ENCODE results near the gene RYR2. TPM values are rescaled to one million over a fixed set of nuclear protein-coding genes. Genes with fewer than 3 reads are reported as not detected.

Gene RYR2
- polyA plus RNA-seq, 2 of the 4 experiments (the other 2 are of a cell fraction): 0.06 TPM; not detected in 1

DNA sequence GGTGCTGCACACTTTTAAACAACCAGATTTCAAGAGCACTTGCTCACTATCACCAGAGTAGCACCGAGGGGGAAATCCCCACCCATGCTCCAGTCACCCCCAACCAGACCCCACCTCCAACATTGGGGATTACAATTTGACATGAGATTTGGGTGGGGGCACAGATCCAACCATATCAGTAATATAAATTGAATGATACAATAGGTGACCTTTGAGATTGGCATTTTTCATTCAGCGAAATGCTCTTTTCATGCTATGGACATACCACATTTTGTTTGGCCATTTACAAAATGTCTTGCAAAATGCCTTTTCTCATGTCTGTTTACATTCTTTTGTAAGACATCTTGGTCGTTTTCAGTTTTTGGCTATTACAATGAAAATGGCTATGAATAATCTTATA, 23.9 kb downstream of the RYR2 start:
- ChIA-PET CTCF (interaction anchor here (1.3 kb wide), 1 partner anchor 307 kb away, joined by 3 read pairs; no protein-coding TSS in a partner anchor), POLR2A (no interaction called here)
- Histone ChIP-seq H3K4me3 (no peak overlapping the region), H3K9me3 (no peaks in the 10 kb centered on the region), H3K27ac (no peak overlapping the region), H3K4me1 (no peaks in the 10 kb centered on the region), H3K4me2 (no peak overlapping the region)
- TF ChIP-seq GATA3 (IDR thresholded peaks at IDR 0.05; ENCODE audit: borderline replicate concordance) (no peak), ZC3H11A (IDR thresholded peaks at IDR 0.05) (no peak), MYC (IDR thresholded peaks at IDR 0.05; ENCODE audit: borderline replicate concordance, low read length) (no peak), ZNF302 (CRISPR knock-in tag; IDR thresholded peaks at IDR 0.05) (no peak), POLR2AphosphoS2 (conservative IDR thresholded peaks at IDR 0.05; ENCODE audit: low read length) (no peak), EP300 (IDR thresholded peaks at IDR 0.05) (no peak)
- TF ChIP-seq, protein P1, sequence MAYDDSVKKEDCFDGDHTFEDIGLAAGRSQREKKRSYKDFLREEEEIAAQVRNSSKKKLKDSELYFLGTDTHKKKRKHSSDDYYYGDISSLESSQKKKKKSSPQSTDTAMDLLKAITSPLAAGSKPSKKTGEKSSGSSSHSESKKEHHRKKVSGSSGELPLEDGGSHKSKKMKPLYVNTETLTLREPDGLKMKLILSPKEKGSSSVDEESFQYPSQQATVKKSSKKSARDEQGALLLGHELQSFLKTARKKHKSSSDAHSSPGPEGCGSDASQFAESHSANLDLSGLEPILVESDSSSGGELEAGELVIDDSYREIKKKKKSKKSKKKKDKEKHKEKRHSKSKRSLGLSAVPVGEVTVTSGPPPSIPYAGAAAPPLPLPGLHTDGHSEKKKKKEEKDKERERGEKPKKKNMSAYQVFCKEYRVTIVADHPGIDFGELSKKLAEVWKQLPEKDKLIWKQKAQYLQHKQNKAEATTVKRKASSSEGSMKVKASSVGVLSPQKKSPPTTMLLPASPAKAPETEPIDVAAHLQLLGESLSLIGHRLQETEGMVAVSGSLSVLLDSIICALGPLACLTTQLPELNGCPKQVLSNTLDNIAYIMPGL (CRISPR knock-in tag; IDR thresholded peaks at IDR 0.05; ENCODE audit: borderline replicate concordance): no peak
- 20% methylated on average over 3 of the region's 3 CpGs for WGBS (ENCODE audit: missing lambda C conversion rate)
- DNase-seq (ENCODE audit: low read depth in 1 of 2, low spot score in 1 of 2) (no peak), ATAC-seq (no peak), FAIRE-seq (no peak)

DNA sequence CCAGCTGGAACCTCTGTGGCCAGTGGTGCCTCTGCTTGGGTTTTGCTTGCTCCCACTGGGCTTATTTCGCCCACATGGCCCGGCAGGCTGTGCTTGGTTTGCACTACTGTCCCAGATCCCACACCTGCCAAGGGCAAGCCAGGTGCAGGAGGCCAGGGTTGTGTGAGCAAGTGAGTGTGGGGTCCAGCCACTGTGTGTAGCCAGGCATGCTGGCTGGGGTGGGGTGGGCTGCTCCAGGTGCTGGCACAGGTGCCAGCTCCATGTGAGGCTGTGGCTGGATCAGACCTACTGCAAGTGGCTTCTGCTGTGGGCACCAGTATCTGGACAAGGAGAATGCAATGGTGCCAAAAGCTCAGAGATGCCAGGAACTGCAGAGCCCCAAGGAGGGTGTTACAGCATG, 28.5 kb downstream of the RYR2 start:
- no peak overlapping the region for H3K4me3 ChIP-seq
- ChIA-PET CTCF (no interaction called here), POLR2A (no interaction called here)
- H3K4me2 ChIP-seq: no peak overlapping the region
- 0% methylated on average over 2 of the region's 2 CpGs for WGBS (ENCODE audit: missing lambda C conversion rate)
- no peaks in the 10 kb centered on the region for H3K4me1 ChIP-seq
- H3K9me3 ChIP-seq: no peaks in the 10 kb centered on the region
- H3K27ac ChIP-seq: no peak overlapping the region
- DNase-seq (ENCODE audit: low read depth in 1 of 2, low spot score in 1 of 2) (no peak), FAIRE-seq (no peak), ATAC-seq (no peak)
- TF ChIP-seq, protein P2, sequence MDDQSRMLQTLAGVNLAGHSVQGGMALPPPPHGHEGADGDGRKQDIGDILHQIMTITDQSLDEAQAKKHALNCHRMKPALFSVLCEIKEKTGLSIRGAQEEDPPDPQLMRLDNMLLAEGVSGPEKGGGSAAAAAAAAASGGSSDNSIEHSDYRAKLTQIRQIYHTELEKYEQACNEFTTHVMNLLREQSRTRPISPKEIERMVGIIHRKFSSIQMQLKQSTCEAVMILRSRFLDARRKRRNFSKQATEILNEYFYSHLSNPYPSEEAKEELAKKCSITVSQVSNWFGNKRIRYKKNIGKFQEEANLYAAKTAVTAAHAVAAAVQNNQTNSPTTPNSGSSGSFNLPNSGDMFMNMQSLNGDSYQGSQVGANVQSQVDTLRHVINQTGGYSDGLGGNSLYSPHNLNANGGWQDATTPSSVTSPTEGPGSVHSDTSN (IDR thresholded peaks at IDR 0.05): no peak
- no peak for TF ChIP-seq MYC (IDR thresholded peaks at IDR 0.05; ENCODE audit: borderline replicate concordance, low read length)
- no peak for TF ChIP-seq MAFK (IDR thresholded peaks at IDR 0.05; ENCODE audit: partially characterized antibody)
- no peak for TF ChIP-seq MAZ (IDR thresholded peaks at IDR 0.05; ENCODE audit: borderline replicate concordance, low read depth, low read length)
- TF ChIP-seq FOSL2 (IDR thresholded peaks at IDR 0.05): no peak
- no peak for TF ChIP-seq FOSL2 (CRISPR knock-in tag; IDR thresholded peaks at IDR 0.05)
- no peak for TF ChIP-seq SREBF2 (IDR thresholded peaks at IDR 0.05)
- TF ChIP-seq KDM5A (IDR thresholded peaks at IDR 0.05): no peak

DNA sequence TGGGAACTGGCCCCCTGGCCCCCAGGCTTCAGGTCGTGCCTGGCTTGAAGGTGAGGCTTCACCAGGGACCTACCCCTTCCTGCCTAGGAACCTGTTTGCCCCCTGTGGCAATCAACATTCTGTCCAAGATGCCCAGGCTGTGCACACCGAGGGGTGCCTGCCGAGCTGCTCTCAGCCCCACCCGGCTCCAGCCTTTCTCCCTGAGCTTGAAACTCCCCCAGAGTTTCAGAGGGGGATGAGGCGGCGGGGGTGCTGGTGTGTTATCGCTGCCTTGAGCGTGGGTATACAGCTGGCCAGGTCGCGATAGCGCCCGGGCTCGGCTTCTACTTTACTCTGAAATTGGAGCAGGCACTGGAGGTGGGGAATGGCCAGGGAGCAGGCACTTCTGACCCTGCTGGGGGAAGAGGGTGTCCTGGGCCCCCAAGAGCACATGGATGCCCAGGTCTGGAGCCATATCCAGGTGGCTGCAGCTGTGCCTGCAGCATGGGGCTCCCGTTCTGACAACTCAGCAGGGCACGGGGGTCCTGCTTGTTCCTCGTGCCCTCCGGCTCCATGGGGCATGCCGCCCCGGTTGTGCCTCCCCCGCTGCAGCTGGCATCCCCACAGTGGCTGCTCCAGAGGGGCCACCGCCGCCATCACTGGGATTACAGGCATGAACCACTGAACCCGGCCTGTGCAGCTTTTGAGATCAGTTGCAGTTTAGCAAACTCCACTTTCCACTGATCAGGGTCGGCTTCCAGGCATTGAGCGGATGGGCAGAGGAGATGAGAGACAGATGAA, 29.8 kb downstream of the RYR2 start:
- TF ChIP-seq CBX2 (IDR thresholded peaks at IDR 0.05; ENCODE audit: borderline replicate concordance, low read depth) (no peak), NFE2L2 (conservative IDR thresholded peaks at IDR 0.05; ENCODE audit: low read length) (no peak), GATA3 (IDR thresholded peaks at IDR 0.05; ENCODE audit: borderline replicate concordance) (no peak), ZSCAN20 (CRISPR knock-in tag; IDR thresholded peaks at IDR 0.05) (no peak)
- TF ChIP-seq, protein P3, sequence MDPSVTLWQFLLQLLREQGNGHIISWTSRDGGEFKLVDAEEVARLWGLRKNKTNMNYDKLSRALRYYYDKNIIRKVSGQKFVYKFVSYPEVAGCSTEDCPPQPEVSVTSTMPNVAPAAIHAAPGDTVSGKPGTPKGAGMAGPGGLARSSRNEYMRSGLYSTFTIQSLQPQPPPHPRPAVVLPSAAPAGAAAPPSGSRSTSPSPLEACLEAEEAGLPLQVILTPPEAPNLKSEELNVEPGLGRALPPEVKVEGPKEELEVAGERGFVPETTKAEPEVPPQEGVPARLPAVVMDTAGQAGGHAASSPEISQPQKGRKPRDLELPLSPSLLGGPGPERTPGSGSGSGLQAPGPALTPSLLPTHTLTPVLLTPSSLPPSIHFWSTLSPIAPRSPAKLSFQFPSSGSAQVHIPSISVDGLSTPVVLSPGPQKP (IDR thresholded peaks at IDR 0.05; ENCODE audit: low read depth, low read length): no peak
- TF ChIP-seq, protein P4, sequence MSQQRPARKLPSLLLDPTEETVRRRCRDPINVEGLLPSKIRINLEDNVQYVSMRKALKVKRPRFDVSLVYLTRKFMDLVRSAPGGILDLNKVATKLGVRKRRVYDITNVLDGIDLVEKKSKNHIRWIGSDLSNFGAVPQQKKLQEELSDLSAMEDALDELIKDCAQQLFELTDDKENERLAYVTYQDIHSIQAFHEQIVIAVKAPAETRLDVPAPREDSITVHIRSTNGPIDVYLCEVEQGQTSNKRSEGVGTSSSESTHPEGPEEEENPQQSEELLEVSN (IDR thresholded peaks at IDR 0.05; ENCODE audit: borderline replicate concordance, low read depth): no peak
- TF ChIP-seq, protein P2 (IDR thresholded peaks at IDR 0.05): no peak
- TF ChIP-seq, protein P5, sequence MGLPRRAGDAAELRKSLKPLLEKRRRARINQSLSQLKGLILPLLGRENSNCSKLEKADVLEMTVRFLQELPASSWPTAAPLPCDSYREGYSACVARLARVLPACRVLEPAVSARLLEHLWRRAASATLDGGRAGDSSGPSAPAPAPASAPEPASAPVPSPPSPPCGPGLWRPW (IDR thresholded peaks at IDR 0.05): no peak
- TF ChIP-seq, protein P6, sequence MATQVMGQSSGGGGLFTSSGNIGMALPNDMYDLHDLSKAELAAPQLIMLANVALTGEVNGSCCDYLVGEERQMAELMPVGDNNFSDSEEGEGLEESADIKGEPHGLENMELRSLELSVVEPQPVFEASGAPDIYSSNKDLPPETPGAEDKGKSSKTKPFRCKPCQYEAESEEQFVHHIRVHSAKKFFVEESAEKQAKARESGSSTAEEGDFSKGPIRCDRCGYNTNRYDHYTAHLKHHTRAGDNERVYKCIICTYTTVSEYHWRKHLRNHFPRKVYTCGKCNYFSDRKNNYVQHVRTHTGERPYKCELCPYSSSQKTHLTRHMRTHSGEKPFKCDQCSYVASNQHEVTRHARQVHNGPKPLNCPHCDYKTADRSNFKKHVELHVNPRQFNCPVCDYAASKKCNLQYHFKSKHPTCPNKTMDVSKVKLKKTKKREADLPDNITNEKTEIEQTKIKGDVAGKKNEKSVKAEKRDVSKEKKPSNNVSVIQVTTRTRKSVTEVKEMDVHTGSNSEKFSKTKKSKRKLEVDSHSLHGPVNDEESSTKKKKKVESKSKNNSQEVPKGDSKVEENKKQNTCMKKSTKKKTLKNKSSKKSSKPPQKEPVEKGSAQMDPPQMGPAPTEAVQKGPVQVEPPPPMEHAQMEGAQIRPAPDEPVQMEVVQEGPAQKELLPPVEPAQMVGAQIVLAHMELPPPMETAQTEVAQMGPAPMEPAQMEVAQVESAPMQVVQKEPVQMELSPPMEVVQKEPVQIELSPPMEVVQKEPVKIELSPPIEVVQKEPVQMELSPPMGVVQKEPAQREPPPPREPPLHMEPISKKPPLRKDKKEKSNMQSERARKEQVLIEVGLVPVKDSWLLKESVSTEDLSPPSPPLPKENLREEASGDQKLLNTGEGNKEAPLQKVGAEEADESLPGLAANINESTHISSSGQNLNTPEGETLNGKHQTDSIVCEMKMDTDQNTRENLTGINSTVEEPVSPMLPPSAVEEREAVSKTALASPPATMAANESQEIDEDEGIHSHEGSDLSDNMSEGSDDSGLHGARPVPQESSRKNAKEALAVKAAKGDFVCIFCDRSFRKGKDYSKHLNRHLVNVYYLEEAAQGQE (IDR thresholded peaks at IDR 0.05): no peak
- H3K9me3 ChIP-seq: no peaks in the 10 kb centered on the region
- DNase-seq (ENCODE audit: low read depth in 1 of 2, low spot score in 1 of 2) (no peak), FAIRE-seq (no peak), ATAC-seq (no peak)
- H3K27ac ChIP-seq: no peak overlapping the region
- H3K4me3 ChIP-seq: no peak overlapping the region
- H3K4me2 ChIP-seq: no peak overlapping the region
- ChIA-PET CTCF (no interaction called here), POLR2A (no interaction called here)
- 74% methylated on average over 11 of the region's 25 CpGs for WGBS (ENCODE audit: missing lambda C conversion rate)
- H3K4me1 ChIP-seq: no peaks in the 10 kb centered on the region

All from A549 (cell line).